Neural cell (in vitro differentiated cells): Measurements from ENCODE around the gene POFUT1. TPM values are rescaled to one million over a fixed set of nuclear protein-coding genes. Genes with fewer than 3 reads are reported as not detected.

Source experiments
- H2AFZ ChIP-seq: fragments of 200-600, 300-800 bp; sonication (generic), shearing (Covaris generic); 2 replicates; pipeline ENCODE4 v1.6.0; 2014; ENCODE audit warnings: low read depth, mild to moderate bottlenecking, antibody characterized with exemption, low read length, moderate library complexity
- H3F3A ChIP-seq: fragments of 200-600 bp; shearing (Covaris generic); 2 replicates; pipeline ENCODE4 v1.6.1; 2016; ENCODE audit warnings: mild to moderate bottlenecking, moderate library complexity, mixed read lengths, antibody characterized with exemption, low read length; ENCODE audit not compliant: insufficient read depth, poor library complexity, severe bottlenecking
- H3K27ac ChIP-seq: fragments of 200-600, 300-800 bp; sonication (generic), shearing (Covaris generic); 2 replicates; pipeline ENCODE4 v1.5.1; 2014; ENCODE audit warnings: mild to moderate bottlenecking, low read length, moderate library complexity
- H3K27me3 ChIP-seq: fragments of 300-800, 200-600 bp; sonication (generic), shearing (Covaris generic); 2 replicates; pipeline ENCODE4 v1.6.0; 2014; ENCODE audit warnings: mild to moderate bottlenecking, low read depth, low read length, moderate library complexity; ENCODE audit not compliant: insufficient read depth
- H3K36me3 ChIP-seq: fragments of 300-800, 200-600 bp; sonication (generic), shearing (Covaris generic); 2 replicates; pipeline ENCODE4 v1.5.1; 2014; ENCODE audit warnings: mild to moderate bottlenecking, antibody characterized with exemption, low read length, moderate library complexity; ENCODE audit not compliant: insufficient read depth
- H3K4me2 ChIP-seq: fragments of 300-800, 200-600 bp; sonication (generic), shearing (Covaris generic); 2 replicates; pipeline ENCODE4 v1.6.0; 2014; ENCODE audit warnings: mild to moderate bottlenecking, low read length
- H3K4me3 ChIP-seq: fragments of 300-800, 200-600 bp; sonication (generic), shearing (Covaris generic); 2 replicates; pipeline ENCODE4 v1.5.1; 2014; ENCODE audit warnings: mild to moderate bottlenecking, low read length, moderate library complexity
- H3K79me2 ChIP-seq: fragments of 200-600 bp; shearing (Covaris generic); replicated peaks from 2 replicates; pipeline ENCODE4 v1.6.0; 2014; ENCODE audit warnings: mild to moderate bottlenecking, low read length, moderate library complexity; ENCODE audit not compliant: insufficient read depth
- H3K9ac ChIP-seq: fragments of 300-800, 200-600 bp; sonication (generic), shearing (Covaris generic); 2 replicates; pipeline ENCODE4 v1.6.1; 2016; ENCODE audit warnings: mild to moderate bottlenecking, low read length, mixed read lengths
- H3K9me2 ChIP-seq: fragments of 200-600 bp; shearing (Covaris generic); 2 replicates; pipeline ENCODE4 v1.6.1; 2016; ENCODE audit warnings: mild to moderate bottlenecking, low read length, mixed read lengths; ENCODE audit not compliant: insufficient read depth
- H3K9me3 ChIP-seq: fragments of 200-600, 300-800 bp; sonication (generic), shearing (Covaris generic); 2 replicates; pipeline ENCODE4 v1.6.1; 2016; ENCODE audit warnings: mild to moderate bottlenecking, mixed run types, low read length, moderate library complexity, mixed read lengths
- H4K20me1 ChIP-seq: fragments of 200-600 bp; shearing (Covaris generic); 2 replicates; pipeline ENCODE4 v1.6.1; 2016; ENCODE audit warnings: mild to moderate bottlenecking, mixed run types; ENCODE audit not compliant: insufficient read depth
- EP300 ChIP-seq: fragments of 450-650 bp; conservative IDR thresholded peaks from 2 replicates; pipeline ENCODE4 v1.6.1; 2014; ENCODE audit warnings: antibody characterized with exemption, mild to moderate bottlenecking, moderate library complexity; ENCODE audit not compliant: poor library complexity, severe bottlenecking
- EZH2 ChIP-seq: fragments of 200-600, 300-800 bp; shearing (Covaris generic), sonication (generic); IDR thresholded peaks from 2 replicates; pipeline ENCODE4 v1.6.1; 2014; ENCODE audit warnings: antibody characterized with exemption, low read length, borderline replicate concordance, mild to moderate bottlenecking; ENCODE audit not compliant: insufficient read depth, poor library complexity, severe bottlenecking
- MXI1 ChIP-seq: fragments of 450-650 bp; conservative IDR thresholded peaks from 2 replicates; pipeline ENCODE4 v1.6.1; 2014; ENCODE audit warnings: antibody characterized with exemption, mild to moderate bottlenecking; ENCODE audit not compliant: poor library complexity, severe bottlenecking
- POLR2AphosphoS5 ChIP-seq: IDR thresholded peaks from 2 replicates; pipeline ENCODE4 v1.6.1; 2012
- RAD21 ChIP-seq: fragments of 450-650 bp; conservative IDR thresholded peaks from 2 replicates; pipeline ENCODE4 v1.6.1; 2014; ENCODE audit warnings: antibody characterized with exemption, mild to moderate bottlenecking, moderate library complexity
- REST ChIP-seq: IDR thresholded peaks from 2 replicates; pipeline ENCODE4 v1.6.1; 2012; ENCODE audit warnings: borderline replicate concordance
- SMC3 ChIP-seq: fragments of 450-650 bp; conservative IDR thresholded peaks from 2 replicates; pipeline ENCODE4 v1.6.1; 2014; ENCODE audit warnings: antibody characterized with exemption, mild to moderate bottlenecking, moderate library complexity; ENCODE audit not compliant: poor library complexity
- TAF1 ChIP-seq: IDR thresholded peaks from 2 replicates; pipeline ENCODE4 v1.6.1; 2012; ENCODE audit warnings: low read depth
- polyA plus RNA-seq: library from polyadenylated mRNA; depleted of rRNA; stranded (reverse); fragments of >200 nt; gene quantifications from 2 replicates; pipeline ENCODE4 v1.2.3, GENCODE V29; 2014
- TF ChIP-seq, protein P1 (sequence below): fragments of 450-650 bp; IDR thresholded peaks from 2 replicates; pipeline ENCODE4 v1.5.1; 2014; ENCODE audit warnings: antibody characterized with exemption, mild to moderate bottlenecking, moderate library complexity; ENCODE audit not compliant: poor library complexity, severe bottlenecking

Gene POFUT1
- polyA plus RNA-seq, 1 donor from 2014 or later = 14.0 TPM

DNA sequence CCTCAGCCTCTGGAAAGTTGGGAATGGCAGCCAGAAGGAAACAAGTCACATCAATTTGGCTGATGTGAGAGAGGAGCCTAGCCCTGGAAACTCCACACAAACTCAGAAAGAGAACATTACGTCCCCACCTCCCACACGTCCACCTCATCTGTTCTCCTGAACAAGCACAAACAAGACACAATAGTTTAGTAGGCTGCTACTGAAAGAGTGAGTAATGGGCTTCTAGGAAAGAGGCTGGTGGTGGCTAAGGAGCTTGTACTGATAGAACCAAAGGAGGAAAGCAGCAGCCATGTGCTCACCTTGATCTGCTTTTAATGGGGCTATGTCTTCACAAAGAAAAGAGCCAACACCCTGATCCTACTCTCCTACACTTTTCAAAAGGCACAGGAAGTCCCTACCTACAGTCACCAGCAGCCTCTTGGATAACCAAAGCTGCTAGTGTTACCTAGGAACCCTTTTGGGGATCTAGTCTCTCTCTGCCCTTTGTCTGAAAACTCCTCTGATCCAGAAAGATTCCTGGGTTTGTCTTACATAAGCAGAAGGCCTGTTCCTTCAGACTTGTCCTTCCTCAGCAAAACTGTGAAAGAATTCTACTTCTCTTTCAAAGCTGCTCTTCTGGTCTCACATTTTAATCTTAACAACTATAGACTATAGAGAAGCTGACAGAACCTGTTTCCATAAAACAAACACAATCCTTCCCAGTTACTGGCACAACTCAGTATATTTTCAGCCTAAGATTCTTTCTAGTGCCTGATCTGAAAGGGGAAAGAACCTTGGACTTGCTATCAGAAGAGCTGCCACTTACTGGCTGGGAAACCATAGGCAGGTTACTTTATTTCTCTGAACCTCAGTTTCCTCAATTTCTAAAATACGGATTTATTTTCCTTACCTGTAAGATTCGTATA is 3.2 kb upstream of the POFUT1 start:
- Histone ChIP-seq H3F3A (no peaks in the 10 kb centered on the region), H2AFZ (no peak overlapping the region), H3K27me3 (no peaks in the 10 kb centered on the region), H3K9ac (peak overlapping the region; percentile 93), H3K9me2 (no peaks in the 10 kb centered on the region), H4K20me1 (peaks cover 5% of the 10 kb centered on the region), H3K79me2 (peaks cover 84% of the 10 kb centered on the region), H3K4me3 (peak overlapping the region; percentile 77), H3K4me2 (no peak overlapping the region), H3K36me3 (peaks cover 3% of the 10 kb centered on the region), H3K9me3 (no peaks in the 10 kb centered on the region), H3K27ac (no peak overlapping the region)
- no peak for TF ChIP-seq RAD21
- TF ChIP-seq REST = no peak
- TF ChIP-seq MXI1 = no peak
- no peak for TF ChIP-seq TAF1
- no peak for TF ChIP-seq SMC3
- TF ChIP-seq, protein P1, sequence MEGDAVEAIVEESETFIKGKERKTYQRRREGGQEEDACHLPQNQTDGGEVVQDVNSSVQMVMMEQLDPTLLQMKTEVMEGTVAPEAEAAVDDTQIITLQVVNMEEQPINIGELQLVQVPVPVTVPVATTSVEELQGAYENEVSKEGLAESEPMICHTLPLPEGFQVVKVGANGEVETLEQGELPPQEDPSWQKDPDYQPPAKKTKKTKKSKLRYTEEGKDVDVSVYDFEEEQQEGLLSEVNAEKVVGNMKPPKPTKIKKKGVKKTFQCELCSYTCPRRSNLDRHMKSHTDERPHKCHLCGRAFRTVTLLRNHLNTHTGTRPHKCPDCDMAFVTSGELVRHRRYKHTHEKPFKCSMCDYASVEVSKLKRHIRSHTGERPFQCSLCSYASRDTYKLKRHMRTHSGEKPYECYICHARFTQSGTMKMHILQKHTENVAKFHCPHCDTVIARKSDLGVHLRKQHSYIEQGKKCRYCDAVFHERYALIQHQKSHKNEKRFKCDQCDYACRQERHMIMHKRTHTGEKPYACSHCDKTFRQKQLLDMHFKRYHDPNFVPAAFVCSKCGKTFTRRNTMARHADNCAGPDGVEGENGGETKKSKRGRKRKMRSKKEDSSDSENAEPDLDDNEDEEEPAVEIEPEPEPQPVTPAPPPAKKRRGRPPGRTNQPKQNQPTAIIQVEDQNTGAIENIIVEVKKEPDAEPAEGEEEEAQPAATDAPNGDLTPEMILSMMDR = no peak
- TF ChIP-seq EP300 = no peak
- no peak for TF ChIP-seq POLR2AphosphoS5
- no peak for TF ChIP-seq EZH2

- no peak for TF ChIP-seq MXI1
- no peak for TF ChIP-seq REST
- no peak for TF ChIP-seq POLR2AphosphoS5
- no peak for TF ChIP-seq SMC3
- no peak for TF ChIP-seq TAF1
- TF ChIP-seq EZH2 = no peak
- no peak for TF ChIP-seq EP300
- TF ChIP-seq, protein P1 = no peak
- TF ChIP-seq RAD21 = no peak
- no peaks in the 10 kb centered on the region for H3K9me2 ChIP-seq
- peak overlapping the region; percentile 98 for H3K4me2 ChIP-seq
- H3F3A ChIP-seq = no peaks in the 10 kb centered on the region
- H4K20me1 ChIP-seq = peaks cover 5% of the 10 kb centered on the region
- no peaks in the 10 kb centered on the region for H3K36me3 ChIP-seq
- no peak overlapping the region for H2AFZ ChIP-seq
- H3K9ac ChIP-seq = peak overlapping the region; percentile 93
- no peak overlapping the region for H3K27ac ChIP-seq
- H3K9me3 ChIP-seq = no peaks in the 10 kb centered on the region
- no peaks in the 10 kb centered on the region for H3K27me3 ChIP-seq
- peak overlapping the region; percentile 77 for H3K4me3 ChIP-seq
- H3K79me2 ChIP-seq = peaks cover 78% of the 10 kb centered on the region
Observed at GRCh38 chr20:32205110-32205842, 2.4 kb upstream of the POFUT1 start.
